NCI-H2107 (cell line): Measurements from ENCODE around the gene GFI1B.
A peak's percentile ranks its signal among the peaks of the same experiment; 100 is the strongest.
"Not testable (repeated sequence)": the region's sequence is repeated elsewhere in the genome, so short reads cannot be mapped to it uniquely, and the experiment has no call there.

ENCODE experiments used
- DNase-seq: peaks from one replicate; lab custom pipeline; 2025; lab: John Stamatoyannopoulos, UW

GFI1B gene

GRCh38 chr9:133014696-133015095, 36.2 kb downstream of the GFI1B start:
- no peak for DNase-seq

- DNase-seq: no peak
Observed at GRCh38 chr9:133023117-133023890, 44.8 kb downstream of the GFI1B start.

- no peak for DNase-seq
Observed at GRCh38 chr9:133026426-133026825, 47.9 kb downstream of the GFI1B start.

- DNase-seq: no peak
Observed at GRCh38 chr9:133027134-133027533, 48.6 kb downstream of the GFI1B start.

GRCh38 chr9:133028221-133028620, 49.7 kb downstream of the GFI1B start:
- DNase-seq: no peak

- no peak for DNase-seq
Observed at GRCh38 chr9:133029994-133030316, 51.5 kb downstream of the GFI1B start.

GRCh38 chr9:133030317-133031129, 52.0 kb downstream of the GFI1B start, which contains the start of gene GTF3C5:
GTF3C5 (plus strand) TSS chr9:133030997; CDS start chr9:133031012, 15 bp downstream.
- peak; percentile 93 for DNase-seq

GRCh38 chr9:133031130-133031422, 52.6 kb downstream of the GFI1B start:
- no peak for DNase-seq

- no peak for DNase-seq
Observed at GRCh38 chr9:133031496-133031911, 53.0 kb downstream of the GFI1B start.

- no peak for DNase-seq
Observed at GRCh38 chr9:133032171-133032570, 53.7 kb downstream of the GFI1B start.

- DNase-seq: no peak
Observed at GRCh38 chr9:133035669-133036068, 57.2 kb downstream of the GFI1B start.

- no peak for DNase-seq
Observed at GRCh38 chr9:133037775-133038515, 59.5 kb downstream of the GFI1B start.

- DNase-seq: not testable (repeated sequence)
Observed at GRCh38 chr9:133040892-133041479, 62.5 kb downstream of the GFI1B start.
